ENCODE results near the gene ZNF532. TPM values are rescaled to one million over a fixed set of nuclear protein-coding genes. Genes with fewer than 3 reads are reported as not detected.

ZNF532 gene
- total RNA-seq, 1 experiment from 2014 or later: 21.1 TPM

DNA sequence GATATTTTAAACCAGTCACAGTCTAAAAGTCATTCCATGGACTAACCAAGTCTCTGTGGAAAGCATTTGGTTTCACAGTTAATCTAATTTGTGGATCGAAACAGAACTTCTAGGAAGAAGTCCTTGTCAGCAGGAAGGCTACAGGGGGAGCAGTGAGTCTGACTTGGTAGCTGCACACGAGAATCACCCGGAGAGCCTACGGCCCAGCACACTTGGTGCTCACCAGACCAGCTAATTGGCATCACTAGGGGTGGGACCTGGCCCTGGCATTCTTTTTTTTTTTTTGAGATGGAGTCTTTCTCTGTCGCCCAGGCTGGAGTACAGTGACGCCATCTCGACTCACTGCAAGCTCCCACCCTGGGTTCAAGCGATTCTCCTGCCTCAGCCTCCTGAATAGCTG is 97.7 kb downstream of the ZNF532 start:
- Histone ChIP-seq H3F3A (ENCODE audit: insufficient read depth, low read depth) (no peaks in the 10 kb centered on the region), H3K4me2 (no peak overlapping the region), H4K20me1 (ENCODE audit: insufficient read depth) (no peaks in the 10 kb centered on the region), H2AFZ (no peak overlapping the region), H3K36me3 (ENCODE audit: low read depth) (no peaks in the 10 kb centered on the region), H3K27ac (no peak overlapping the region), H3K9me3 (ENCODE audit: insufficient read depth, low read depth) (no peaks in the 10 kb centered on the region), H3K79me2 (ENCODE audit: low read depth) (no peaks in the 10 kb centered on the region), H3K4me3 (no peak overlapping the region), H3K9me2 (ENCODE audit: insufficient read depth) (no peaks in the 10 kb centered on the region), H3K4me1 (replicated peaks; ENCODE audit: insufficient read depth) (no peaks in the 10 kb centered on the region), H3K27me3 (ENCODE audit: insufficient read depth, low read depth) (no peaks in the 10 kb centered on the region)
- ChIA-PET CTCF (interaction anchor here (0.5 kb wide), 1 partner anchor 11 kb away, joined by 6 read pairs; no protein-coding TSS in a partner anchor), POLR2A (ENCODE audit: unreplicated experiment) (no interaction called here)
- intact Hi-C loops (cut with micrococcal nuclease; ENCODE audit: unreplicated experiment): no loop called here
- no TSS peak for BruUV-seq (replicated peaks)
- no peak for DNase-seq
- no peak for TF ChIP-seq EZH2 (IDR thresholded peaks at IDR 0.05; ENCODE audit: low read depth)
- TF ChIP-seq, protein P1, sequence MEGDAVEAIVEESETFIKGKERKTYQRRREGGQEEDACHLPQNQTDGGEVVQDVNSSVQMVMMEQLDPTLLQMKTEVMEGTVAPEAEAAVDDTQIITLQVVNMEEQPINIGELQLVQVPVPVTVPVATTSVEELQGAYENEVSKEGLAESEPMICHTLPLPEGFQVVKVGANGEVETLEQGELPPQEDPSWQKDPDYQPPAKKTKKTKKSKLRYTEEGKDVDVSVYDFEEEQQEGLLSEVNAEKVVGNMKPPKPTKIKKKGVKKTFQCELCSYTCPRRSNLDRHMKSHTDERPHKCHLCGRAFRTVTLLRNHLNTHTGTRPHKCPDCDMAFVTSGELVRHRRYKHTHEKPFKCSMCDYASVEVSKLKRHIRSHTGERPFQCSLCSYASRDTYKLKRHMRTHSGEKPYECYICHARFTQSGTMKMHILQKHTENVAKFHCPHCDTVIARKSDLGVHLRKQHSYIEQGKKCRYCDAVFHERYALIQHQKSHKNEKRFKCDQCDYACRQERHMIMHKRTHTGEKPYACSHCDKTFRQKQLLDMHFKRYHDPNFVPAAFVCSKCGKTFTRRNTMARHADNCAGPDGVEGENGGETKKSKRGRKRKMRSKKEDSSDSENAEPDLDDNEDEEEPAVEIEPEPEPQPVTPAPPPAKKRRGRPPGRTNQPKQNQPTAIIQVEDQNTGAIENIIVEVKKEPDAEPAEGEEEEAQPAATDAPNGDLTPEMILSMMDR (conservative IDR thresholded peaks at IDR 0.05): no peak

DNA sequence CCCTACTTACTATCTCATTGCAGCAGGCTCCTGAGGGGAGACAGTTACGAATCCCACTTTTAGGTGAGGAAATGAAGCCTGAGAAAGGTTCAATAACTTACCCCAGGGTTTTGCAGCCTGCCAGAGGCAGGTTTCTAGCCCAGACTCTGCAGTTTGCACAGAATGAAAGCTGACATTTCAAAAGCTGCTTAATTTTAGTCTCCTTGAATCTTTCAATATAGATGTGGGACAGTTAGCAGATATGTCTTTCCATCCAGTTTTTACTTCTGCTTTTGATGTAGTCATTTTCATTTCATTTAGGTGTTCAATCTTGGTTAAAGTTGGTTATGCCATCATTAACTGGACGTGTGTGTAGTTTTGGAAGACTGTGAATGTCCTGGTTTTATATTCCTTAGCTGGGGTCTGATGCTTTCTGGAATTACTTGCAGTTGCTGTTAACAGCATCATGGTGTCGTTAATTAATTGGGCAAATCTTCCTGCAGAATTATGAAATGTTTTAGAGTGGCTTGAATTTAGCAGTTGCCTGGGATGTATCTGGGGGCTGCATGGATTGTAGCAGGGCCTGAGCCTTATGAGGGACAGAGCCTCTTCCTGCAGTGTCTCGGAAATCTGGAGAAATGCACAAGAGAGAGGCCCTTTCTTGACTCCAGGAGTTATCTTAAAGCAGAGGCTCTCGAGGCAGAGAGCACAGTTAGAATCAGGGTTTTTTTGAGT is 100.8 kb downstream of the ZNF532 start:
- no peak for TF ChIP-seq EZH2 (IDR thresholded peaks at IDR 0.05; ENCODE audit: low read depth)
- TF ChIP-seq, protein P1 (conservative IDR thresholded peaks at IDR 0.05): no peak
- H3K9me2 ChIP-seq (ENCODE audit: insufficient read depth): no peaks in the 10 kb centered on the region
- no peak overlapping the region for H2AFZ ChIP-seq
- no peaks in the 10 kb centered on the region for H3K36me3 ChIP-seq (ENCODE audit: low read depth)
- no peaks in the 10 kb centered on the region for H3K4me1 ChIP-seq (replicated peaks; ENCODE audit: insufficient read depth)
- H3K27ac ChIP-seq: no peak overlapping the region
- no peaks in the 10 kb centered on the region for H3K27me3 ChIP-seq (ENCODE audit: insufficient read depth, low read depth)
- intact Hi-C loops (cut with micrococcal nuclease; ENCODE audit: unreplicated experiment): no loop called here
- no peaks in the 10 kb centered on the region for H3K9me3 ChIP-seq (ENCODE audit: insufficient read depth, low read depth)
- H3K4me2 ChIP-seq: no peak overlapping the region
- no peak overlapping the region for H3K4me3 ChIP-seq
- DNase-seq: no peak
- BruUV-seq (replicated peaks): no TSS peak
- ChIA-PET POLR2A (ENCODE audit: unreplicated experiment) (no interaction called here), CTCF (no interaction called here)
- no peaks in the 10 kb centered on the region for H3K79me2 ChIP-seq (ENCODE audit: low read depth)
- no peaks in the 10 kb centered on the region for H3F3A ChIP-seq (ENCODE audit: insufficient read depth, low read depth)
- no peaks in the 10 kb centered on the region for H4K20me1 ChIP-seq (ENCODE audit: insufficient read depth)

DNA sequence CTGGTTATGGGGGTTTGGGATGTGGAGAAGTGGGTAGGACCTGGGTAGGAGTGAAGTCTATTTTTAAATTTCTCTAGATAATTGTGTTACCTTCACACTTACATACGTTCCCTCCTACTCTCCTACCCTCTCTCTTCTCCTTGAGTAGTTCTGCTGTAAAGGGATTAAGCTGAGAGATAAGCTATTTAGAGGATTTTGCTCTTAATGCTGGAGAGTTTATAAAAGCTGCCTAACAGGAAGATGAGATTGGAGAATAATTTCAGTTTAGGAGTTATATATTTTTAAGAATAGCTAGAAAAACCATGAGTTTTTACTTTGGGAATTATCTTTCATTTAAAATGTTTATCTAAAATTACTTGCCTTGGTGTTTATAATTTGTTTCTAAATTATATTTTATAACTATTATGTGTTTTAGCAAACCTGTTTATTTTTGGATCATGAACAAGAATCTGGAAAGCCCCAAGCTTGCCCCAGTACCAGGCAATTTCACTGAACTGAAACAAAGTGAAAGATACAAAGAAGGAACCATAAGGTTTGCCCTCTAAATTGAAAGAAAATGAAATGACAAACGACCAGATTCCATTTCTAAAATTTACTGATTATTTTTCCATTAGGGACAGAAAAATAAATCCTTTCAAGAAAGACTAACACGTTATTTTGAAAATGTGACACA is 101.5 kb downstream of the ZNF532 start:
- no TSS peak for BruUV-seq (replicated peaks)
- ChIA-PET POLR2A (ENCODE audit: unreplicated experiment) (no interaction called here), CTCF (no interaction called here)
- intact Hi-C loops (cut with micrococcal nuclease; ENCODE audit: unreplicated experiment): no loop called here
- no peak overlapping the region for H3K4me3 ChIP-seq
- no peaks in the 10 kb centered on the region for H4K20me1 ChIP-seq (ENCODE audit: insufficient read depth)
- H3F3A ChIP-seq (ENCODE audit: insufficient read depth, low read depth): no peaks in the 10 kb centered on the region
- no peaks in the 10 kb centered on the region for H3K36me3 ChIP-seq (ENCODE audit: low read depth)
- H2AFZ ChIP-seq: no peak overlapping the region
- TF ChIP-seq, protein P1 (conservative IDR thresholded peaks at IDR 0.05): no peak
- no peak for TF ChIP-seq EZH2 (IDR thresholded peaks at IDR 0.05; ENCODE audit: low read depth)
- no peaks in the 10 kb centered on the region for H3K9me2 ChIP-seq (ENCODE audit: insufficient read depth)
- H3K79me2 ChIP-seq (ENCODE audit: low read depth): no peaks in the 10 kb centered on the region
- H3K4me2 ChIP-seq: no peak overlapping the region
- H3K4me1 ChIP-seq (replicated peaks; ENCODE audit: insufficient read depth): no peaks in the 10 kb centered on the region
- H3K9me3 ChIP-seq (ENCODE audit: insufficient read depth, low read depth): no peaks in the 10 kb centered on the region
- H3K27me3 ChIP-seq (ENCODE audit: insufficient read depth, low read depth): no peaks in the 10 kb centered on the region
- H3K27ac ChIP-seq: no peak overlapping the region
- DNase-seq: no peak
